Upper lobe of right lung (tissue), 1 donor: ENCODE measurements around the gene ATP2B3. TPM values are rescaled to one million over a fixed set of nuclear protein-coding genes. Genes with fewer than 3 reads are reported as not detected.
A peak's percentile ranks its signal among the peaks of the same experiment; 100 is the strongest.

Experiments
- ATAC-seq: fragments of 200-7000 bp; cut with Tn5 transposase; one replicate; pipeline ENCODE4 v1.9.1; 2020; ENCODE audit warnings: mild to moderate bottlenecking, moderate library complexity
- DNase-seq: peaks from one replicate; pipeline ENCODE4 v3.0.0-alpha.2; 2020
- H3K27ac ChIP-seq: fragments of 200-600 bp; one replicate; pipeline ENCODE4 v1.8.0; 2022
- H3K27me3 ChIP-seq: fragments of 200-600 bp; one replicate; pipeline ENCODE4 v1.8.0; 2022; ENCODE audit warnings: mild to moderate bottlenecking
- H3K36me3 ChIP-seq: fragments of 200-600 bp; one replicate; pipeline ENCODE4 v1.8.0; 2022
- H3K4me1 ChIP-seq: fragments of 200-600 bp; one replicate; pipeline ENCODE4 v1.8.0; 2022
- H3K4me3 ChIP-seq: fragments of 200-600 bp; one replicate; pipeline ENCODE4 v1.8.0; 2022; ENCODE audit warnings: mild to moderate bottlenecking
- H3K9me3 ChIP-seq: fragments of 200-600 bp; one replicate; pipeline ENCODE4 v1.8.0; 2022
- CTCF ChIP-seq: fragments of 200-600 bp; IDR thresholded peaks from one replicate; pipeline ENCODE4 v1.8.0; 2022; ENCODE audit warnings: antibody characterized with exemption
- intact Hi-C: fragments of 100-400 bp; cut with DNase I; formaldehyde crosslinking; loops from one replicate; pipeline ENCODE4 v1.11.0; 2022
- total RNA-seq: library from RNA; stranded (reverse); fragmentation: NEBNext Ultra II Directional; extraction: Animal tissue kit (Norgen Biotek cat#: 25700); gene quantifications from one replicate; pipeline ENCODE4 v1.2.1, GENCODE V29; 2021
- donor health status: DM: no; HTN: yes; CAD: no; lungs with severe emphysema.

Gene ATP2B3
- total RNA-seq, 1 donor from 2014 or later: not detected

GRCh38 chrX:153473126-153473525 lies 44.3 kb upstream of the ATP2B3 start:
- Histone ChIP-seq H3K27me3 (no peaks in the 10 kb centered on the region), H3K9me3 (no peaks in the 10 kb centered on the region), H3K4me1 (no peaks in the 10 kb centered on the region), H3K36me3 (no peaks in the 10 kb centered on the region), H3K4me3 (no peak overlapping the region), H3K27ac (no peak overlapping the region)
- no peak for ATAC-seq
- intact Hi-C loops: no loop called here
- no peak for TF ChIP-seq CTCF
- no peak for DNase-seq

GRCh38 chrX:153474266-153474665 lies 43.2 kb upstream of the ATP2B3 start:
- Histone ChIP-seq H3K27me3 (no peaks in the 10 kb centered on the region), H3K9me3 (no peaks in the 10 kb centered on the region), H3K27ac (no peak overlapping the region), H3K4me3 (no peak overlapping the region), H3K36me3 (no peaks in the 10 kb centered on the region), H3K4me1 (no peaks in the 10 kb centered on the region)
- intact Hi-C loops: no loop called here
- no peak for ATAC-seq
- TF ChIP-seq CTCF: no peak
- no peak for DNase-seq

DNA sequence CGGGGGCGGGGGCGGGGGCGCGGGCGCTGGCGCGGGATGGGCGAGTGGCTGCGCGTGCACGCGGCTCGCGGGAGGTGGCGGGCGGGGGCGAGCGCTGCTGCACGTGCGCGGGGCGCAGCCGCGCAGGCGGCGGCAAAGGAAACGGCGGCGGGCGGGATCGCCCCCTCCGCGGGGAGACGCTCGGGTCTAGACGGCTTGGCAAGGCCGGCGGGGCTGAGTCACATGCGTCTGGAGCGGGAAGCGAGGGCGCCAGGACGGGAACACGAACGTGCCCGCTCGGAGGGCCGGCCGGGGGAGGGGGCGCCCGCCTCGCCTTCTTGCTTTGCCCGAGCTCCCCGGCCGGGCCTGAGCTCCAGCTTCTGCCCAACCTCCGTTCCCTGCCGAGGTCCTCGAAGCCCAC lies 42.7 kb upstream of the ATP2B3 start:
- TF ChIP-seq CTCF: no peak
- no peaks in the 10 kb centered on the region for H3K4me1 ChIP-seq

DNA sequence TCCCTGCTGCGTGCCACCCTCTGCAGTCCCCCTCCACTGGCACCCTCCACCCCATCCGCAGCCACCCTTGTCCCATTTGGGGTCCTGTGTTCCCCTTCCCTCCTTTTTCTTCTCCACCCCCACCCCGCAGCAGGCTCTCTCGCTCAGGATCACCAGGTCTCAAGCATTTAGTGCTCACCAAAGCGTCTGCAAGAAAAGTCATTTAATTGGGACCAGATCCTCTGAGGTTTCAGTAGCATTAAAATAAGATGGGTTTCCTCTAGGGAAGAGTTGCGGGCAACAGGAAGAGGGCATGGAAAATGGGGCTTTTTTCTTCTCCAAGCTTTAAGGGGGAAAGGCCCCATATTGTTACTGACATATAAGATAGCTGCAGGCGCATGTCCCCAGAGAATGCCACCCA lies 42.2 kb upstream of the ATP2B3 start:
- Histone ChIP-seq H3K27ac (no peak overlapping the region), H3K9me3 (no peaks in the 10 kb centered on the region), H3K4me3 (peak overlapping the region; percentile 19), H3K36me3 (no peaks in the 10 kb centered on the region), H3K4me1 (no peaks in the 10 kb centered on the region), H3K27me3 (no peaks in the 10 kb centered on the region)
- intact Hi-C loops: no loop called here
- DNase-seq: no peak
- TF ChIP-seq CTCF: no peak
- ATAC-seq: no peak

More for the DNA sequence above, 42.7 kb upstream of the ATP2B3 start:
- Histone ChIP-seq H3K36me3 (no peaks in the 10 kb centered on the region), H3K9me3 (no peaks in the 10 kb centered on the region), H3K4me3 (peak overlapping the region; percentile 19), H3K27me3 (no peaks in the 10 kb centered on the region), H3K27ac (no peak overlapping the region)
- ATAC-seq: peak; percentile 1
- intact Hi-C loops: no loop called here
- peak; percentile 80 for DNase-seq

DNA sequence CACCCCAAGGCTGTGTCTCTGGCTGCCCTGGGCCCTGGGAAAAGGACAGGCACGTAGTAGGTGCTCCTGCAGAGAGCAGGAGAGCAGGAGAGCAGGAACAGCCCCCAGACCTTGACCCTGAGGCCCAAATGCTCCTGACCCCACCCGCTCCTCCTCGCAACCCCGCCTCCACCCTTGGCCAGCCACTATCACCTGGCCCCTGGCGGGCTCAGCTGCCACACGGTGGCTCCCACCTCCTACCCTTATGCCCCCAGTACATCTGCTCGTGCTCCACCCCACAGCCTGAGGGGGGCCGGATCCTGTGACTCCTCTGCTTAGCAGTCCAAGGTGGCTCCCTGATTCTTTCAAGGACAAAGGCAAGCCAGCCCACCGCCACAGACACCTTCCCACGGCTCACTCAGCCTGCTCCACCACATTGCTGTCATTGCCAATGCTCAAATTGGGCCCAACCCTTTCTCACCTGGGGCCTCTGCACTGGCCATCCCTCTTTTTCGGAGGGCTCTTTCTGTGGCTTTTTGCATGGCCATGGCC lies 41.6 kb upstream of the ATP2B3 start:
- H3K4me1 ChIP-seq: no peaks in the 10 kb centered on the region
- DNase-seq: no peak
- TF ChIP-seq CTCF: no peak
- no peaks in the 10 kb centered on the region for H3K27me3 ChIP-seq
- no peaks in the 10 kb centered on the region for H3K36me3 ChIP-seq
- intact Hi-C loops: no loop called here
- H3K9me3 ChIP-seq: no peaks in the 10 kb centered on the region
- no peak overlapping the region for H3K4me3 ChIP-seq
- H3K27ac ChIP-seq: no peak overlapping the region
- no peak for ATAC-seq
